HG03039 (cell line): ENCODE data around the gene BAD.

ENCODE experiments used
- ATAC-seq: cut with Tn5 transposase; IDR thresholded peaks from one replicate; pipeline ENCODE4 v1.9.1; 2021; ENCODE audit warnings: mild to moderate bottlenecking, moderate library complexity; ENCODE audit not compliant: unreplicated experiment

BAD gene

GRCh38 chr11:64232967-64233315 is 51.5 kb downstream of the BAD start:
- ATAC-seq, result no peak

- no peak for ATAC-seq
Measured at GRCh38 chr11:64232182-64232966, 52.1 kb downstream of the BAD start.

GRCh38 chr11:64231546-64231945 is 52.9 kb downstream of the BAD start:
- ATAC-seq, result no peak

GRCh38 chr11:64230985-64231365 is 53.5 kb downstream of the BAD start:
- ATAC-seq, result no peak

GRCh38 chr11:64230171-64230984 is 54.1 kb downstream of the BAD start, which contains the start of gene DNAJC4:
Gene DNAJC4, plus strand, starts transcription at chr11:64230548. Its CDS starts 307 bp downstream, at chr11:64230855.
- peak; percentile 42 for ATAC-seq

- ATAC-seq, result no peak
Measured at GRCh38 chr11:64229744-64230170, 54.7 kb downstream of the BAD start.

- ATAC-seq, result no peak
Measured at GRCh38 chr11:64229090-64229743, 55.2 kb downstream of the BAD start.

GRCh38 chr11:64227405-64227956 is 57.0 kb downstream of the BAD start:
- no peak for ATAC-seq

GRCh38 chr11:64226507-64227051 is 57.9 kb downstream of the BAD start:
- no peak for ATAC-seq

- ATAC-seq, result peak; percentile 35
Measured at GRCh38 chr11:64225608-64226506, 58.6 kb downstream of the BAD start, which contains the start of the genes NUDT22 and TRPT1. Gene NUDT22, plus strand, starts transcription at chr11:64226274. Its CDS starts 379 bp downstream, at chr11:64226653. Gene TRPT1, minus strand, starts transcription at chr11:64226186. Its CDS starts 326 bp downstream, at chr11:64225860.

GRCh38 chr11:64224891-64225607 is 59.4 kb downstream of the BAD start:
- no peak for ATAC-seq

GRCh38 chr11:64224151-64224890 is 60.1 kb downstream of the BAD start:
- ATAC-seq, result no peak

GRCh38 chr11:64223001-64223651 is 61.3 kb downstream of the BAD start:
- no peak for ATAC-seq

GRCh38 chr11:64222651-64223000 is 61.8 kb downstream of the BAD start:
- no peak for ATAC-seq

GRCh38 chr11:64220798-64221197 is 63.7 kb downstream of the BAD start:
- ATAC-seq, result no peak

- ATAC-seq, result no peak
Measured at GRCh38 chr11:64220271-64220670, 64.2 kb downstream of the BAD start.
